ENCODE measurements around the gene COX5B. TPM values are rescaled to one million over a fixed set of nuclear protein-coding genes. Genes with fewer than 3 reads are reported as not detected.

The COX5B gene
- total and polyA plus RNA-seq, 9 of the 15 experiments (the other 6 are each of a cell fraction or from before 2014, with no cell fraction given), result 154 to 1,424 (median 487) TPM

DNA sequence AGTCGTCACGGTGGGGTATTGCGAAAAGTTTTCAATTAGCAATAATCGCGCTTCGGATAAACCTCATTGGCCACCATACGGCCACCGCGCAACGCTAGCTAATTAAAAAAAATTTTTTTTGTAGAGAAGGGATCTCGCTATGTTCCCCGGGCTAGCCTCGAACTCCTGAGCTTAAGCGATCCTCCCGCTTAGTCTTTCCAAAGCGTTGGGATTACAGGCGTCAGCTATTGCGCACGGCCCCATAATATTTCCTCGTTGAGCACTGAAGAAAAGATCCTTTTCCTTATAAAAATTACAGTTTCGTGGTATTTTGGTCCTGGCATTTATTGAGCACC is 18.7 kb downstream of the COX5B start (continued):
- TF ChIP-seq, protein P1, sequence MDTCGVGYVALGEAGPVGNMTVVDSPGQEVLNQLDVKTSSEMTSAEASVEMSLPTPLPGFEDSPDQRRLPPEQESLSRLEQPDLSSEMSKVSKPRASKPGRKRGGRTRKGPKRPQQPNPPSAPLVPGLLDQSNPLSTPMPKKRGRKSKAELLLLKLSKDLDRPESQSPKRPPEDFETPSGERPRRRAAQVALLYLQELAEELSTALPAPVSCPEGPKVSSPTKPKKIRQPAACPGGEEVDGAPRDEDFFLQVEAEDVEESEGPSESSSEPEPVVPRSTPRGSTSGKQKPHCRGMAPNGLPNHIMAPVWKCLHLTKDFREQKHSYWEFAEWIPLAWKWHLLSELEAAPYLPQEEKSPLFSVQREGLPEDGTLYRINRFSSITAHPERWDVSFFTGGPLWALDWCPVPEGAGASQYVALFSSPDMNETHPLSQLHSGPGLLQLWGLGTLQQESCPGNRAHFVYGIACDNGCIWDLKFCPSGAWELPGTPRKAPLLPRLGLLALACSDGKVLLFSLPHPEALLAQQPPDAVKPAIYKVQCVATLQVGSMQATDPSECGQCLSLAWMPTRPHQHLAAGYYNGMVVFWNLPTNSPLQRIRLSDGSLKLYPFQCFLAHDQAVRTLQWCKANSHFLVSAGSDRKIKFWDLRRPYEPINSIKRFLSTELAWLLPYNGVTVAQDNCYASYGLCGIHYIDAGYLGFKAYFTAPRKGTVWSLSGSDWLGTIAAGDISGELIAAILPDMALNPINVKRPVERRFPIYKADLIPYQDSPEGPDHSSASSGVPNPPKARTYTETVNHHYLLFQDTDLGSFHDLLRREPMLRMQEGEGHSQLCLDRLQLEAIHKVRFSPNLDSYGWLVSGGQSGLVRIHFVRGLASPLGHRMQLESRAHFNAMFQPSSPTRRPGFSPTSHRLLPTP (IDR thresholded peaks at IDR 0.05; ENCODE audit: borderline replicate concordance, extremely low read depth, insufficient read length), result peak; percentile 63
- TF ChIP-seq CBX8 (IDR thresholded peaks at IDR 0.05; ENCODE audit: borderline replicate concordance, extremely low read depth, low read depth, low read length, poor library complexity, severe bottlenecking) (no peak), ZNF384 (IDR thresholded peaks at IDR 0.05; ENCODE audit: low read depth, low read length) (peak; percentile 3; the same call in 1 of the 2 replicates), NONO (IDR thresholded peaks at IDR 0.05; ENCODE audit: low read depth in 2 of 2, low read length in 1 of 2) (no peak), KAT7 (CRISPR knock-in tag; IDR thresholded peaks at IDR 0.05; ENCODE audit: borderline replicate concordance) (no peak), HDAC3 (IDR thresholded peaks at IDR 0.05; ENCODE audit: borderline replicate concordance, partially characterized antibody) (no peak), KDM2B (CRISPR knock-in tag; IDR thresholded peaks at IDR 0.05) (no peak), ZNF77 (CRISPR knock-in tag; IDR thresholded peaks at IDR 0.05) (no peak), HMGN3 (IDR thresholded peaks at IDR 0.05; ENCODE audit: borderline replicate concordance, extremely low read depth, insufficient read length, low read depth, low read length) (no peak), NFXL1 (CRISPR knock-in tag; IDR thresholded peaks at IDR 0.05) (no peak), ZZZ3 (IDR thresholded peaks at IDR 0.05) (no peak), TCF3 (CRISPR knock-in tag; IDR thresholded peaks at IDR 0.05) (no peak), SMARCC2 (IDR thresholded peaks at IDR 0.05; ENCODE audit: low read depth) (no peak), RFX1 (IDR thresholded peaks at IDR 0.05) (no peak), ADNP (tag; IDR thresholded peaks at IDR 0.05) (peak; percentile 85), RAD21 (CRISPR knock-in tag; conservative IDR thresholded peaks at IDR 0.05 in 1 of 2, IDR thresholded peaks at IDR 0.05 in 1 of 2) (peak in 1 of 2 experiments; percentile 4; a peak in 1 of 4 replicates), CBFA2T3 (IDR thresholded peaks at IDR 0.05) (no peak), CBFB (CRISPR knock-in tag; IDR thresholded peaks at IDR 0.05) (no peak)
- TF ChIP-seq, protein P2, sequence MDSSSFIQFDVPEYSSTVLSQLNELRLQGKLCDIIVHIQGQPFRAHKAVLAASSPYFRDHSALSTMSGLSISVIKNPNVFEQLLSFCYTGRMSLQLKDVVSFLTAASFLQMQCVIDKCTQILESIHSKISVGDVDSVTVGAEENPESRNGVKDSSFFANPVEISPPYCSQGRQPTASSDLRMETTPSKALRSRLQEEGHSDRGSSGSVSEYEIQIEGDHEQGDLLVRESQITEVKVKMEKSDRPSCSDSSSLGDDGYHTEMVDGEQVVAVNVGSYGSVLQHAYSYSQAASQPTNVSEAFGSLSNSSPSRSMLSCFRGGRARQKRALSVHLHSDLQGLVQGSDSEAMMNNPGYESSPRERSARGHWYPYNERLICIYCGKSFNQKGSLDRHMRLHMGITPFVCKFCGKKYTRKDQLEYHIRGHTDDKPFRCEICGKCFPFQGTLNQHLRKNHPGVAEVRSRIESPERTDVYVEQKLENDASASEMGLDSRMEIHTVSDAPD (CRISPR knock-in tag; IDR thresholded peaks at IDR 0.05), result no peak
- TF ChIP-seq, protein P3, sequence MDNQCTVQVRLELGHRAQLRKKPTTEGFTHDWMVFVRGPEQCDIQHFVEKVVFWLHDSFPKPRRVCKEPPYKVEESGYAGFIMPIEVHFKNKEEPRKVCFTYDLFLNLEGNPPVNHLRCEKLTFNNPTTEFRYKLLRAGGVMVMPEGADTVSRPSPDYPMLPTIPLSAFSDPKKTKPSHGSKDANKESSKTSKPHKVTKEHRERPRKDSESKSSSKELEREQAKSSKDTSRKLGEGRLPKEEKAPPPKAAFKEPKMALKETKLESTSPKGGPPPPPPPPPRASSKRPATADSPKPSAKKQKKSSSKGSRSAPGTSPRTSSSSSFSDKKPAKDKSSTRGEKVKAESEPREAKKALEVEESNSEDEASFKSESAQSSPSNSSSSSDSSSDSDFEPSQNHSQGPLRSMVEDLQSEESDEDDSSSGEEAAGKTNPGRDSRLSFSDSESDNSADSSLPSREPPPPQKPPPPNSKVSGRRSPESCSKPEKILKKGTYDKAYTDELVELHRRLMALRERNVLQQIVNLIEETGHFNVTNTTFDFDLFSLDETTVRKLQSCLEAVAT (IDR thresholded peaks at IDR 0.05), result no peak; a peak in 1 of 4 replicates
- TF ChIP-seq, protein P4, sequence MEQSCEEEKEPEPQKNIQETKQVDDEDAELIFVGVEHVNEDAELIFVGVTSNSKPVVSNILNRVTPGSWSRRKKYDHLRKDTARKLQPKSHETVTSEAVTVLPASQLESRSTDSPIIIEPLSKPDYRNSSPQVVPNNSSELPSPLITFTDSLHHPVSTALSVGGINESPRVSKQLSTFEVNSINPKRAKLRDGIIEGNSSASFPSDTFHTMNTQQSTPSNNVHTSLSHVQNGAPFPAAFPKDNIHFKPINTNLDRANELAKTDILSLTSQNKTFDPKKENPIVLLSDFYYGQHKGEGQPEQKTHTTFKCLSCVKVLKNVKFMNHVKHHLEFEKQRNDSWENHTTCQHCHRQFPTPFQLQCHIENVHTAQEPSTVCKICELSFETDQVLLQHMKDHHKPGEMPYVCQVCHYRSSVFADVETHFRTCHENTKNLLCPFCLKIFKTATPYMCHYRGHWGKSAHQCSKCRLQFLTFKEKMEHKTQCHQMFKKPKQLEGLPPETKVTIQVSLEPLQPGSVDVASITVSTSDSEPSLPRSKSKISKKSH (CRISPR knock-in tag; IDR thresholded peaks at IDR 0.05), result no peak

Measured in K562 (cell line).